ENCODE results near the gene DNAH14.

Gene DNAH14

GRCh38 chr1:225409051-225409450 lies 479.6 kb downstream of the DNAH14 start:
- no peak for DNase-seq (ENCODE audit: low read depth)

GRCh38 chr1:225410036-225410435 lies 480.6 kb downstream of the DNAH14 start:
- DNase-seq (ENCODE audit: low read depth) = no peak

- DNase-seq (ENCODE audit: low read depth) = no peak
Measured at GRCh38 chr1:225412321-225412720, 482.8 kb downstream of the DNAH14 start.

GRCh38 chr1:225412803-225413351 lies 483.4 kb downstream of the DNAH14 start:
- no peak for DNase-seq (ENCODE audit: low read depth)

- DNase-seq (ENCODE audit: low read depth) = no peak
Measured at GRCh38 chr1:225413708-225414375, 484.4 kb downstream of the DNAH14 start.

- DNase-seq (ENCODE audit: low read depth) = no peak
Measured at GRCh38 chr1:225415307-225415706, 485.8 kb downstream of the DNAH14 start.

- DNase-seq (ENCODE audit: low read depth) = no peak
Measured at GRCh38 chr1:225415967-225416745, 486.7 kb downstream of the DNAH14 start.

- no peak for DNase-seq (ENCODE audit: low read depth)
Measured at GRCh38 chr1:225418059-225418458, 488.6 kb downstream of the DNAH14 start.

GRCh38 chr1:225418598-225418997 lies 489.1 kb downstream of the DNAH14 start:
- DNase-seq (ENCODE audit: low read depth) = no peak

DNA sequence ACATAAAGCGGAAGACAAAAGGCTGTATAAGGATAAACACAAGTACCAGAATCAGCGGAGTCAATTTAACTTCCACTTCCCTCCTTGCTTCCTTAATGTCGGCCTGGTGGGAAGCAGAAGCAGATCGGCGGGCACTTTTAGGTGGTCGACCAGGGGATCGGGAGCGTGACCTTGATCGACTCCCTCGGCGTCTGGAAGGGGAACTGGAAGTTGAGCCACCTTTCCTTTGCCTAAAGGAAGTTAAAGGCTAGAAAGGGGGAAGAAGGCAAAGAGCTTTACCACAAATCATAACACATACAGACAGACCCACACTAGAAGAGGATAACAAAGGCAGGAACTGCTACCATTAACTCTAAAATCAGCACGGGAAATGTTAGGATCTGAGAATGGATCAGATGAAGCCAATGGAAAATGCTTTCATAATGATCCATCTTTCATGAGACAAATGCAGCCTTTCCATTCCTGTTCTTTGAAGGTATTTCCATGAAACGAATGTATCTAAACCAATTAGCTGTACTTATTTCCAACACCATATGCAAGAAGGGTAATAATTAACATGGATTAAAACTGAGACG lies 492.6 kb downstream of the DNAH14 start:
- no peak for DNase-seq (ENCODE audit: low read depth)

DNA sequence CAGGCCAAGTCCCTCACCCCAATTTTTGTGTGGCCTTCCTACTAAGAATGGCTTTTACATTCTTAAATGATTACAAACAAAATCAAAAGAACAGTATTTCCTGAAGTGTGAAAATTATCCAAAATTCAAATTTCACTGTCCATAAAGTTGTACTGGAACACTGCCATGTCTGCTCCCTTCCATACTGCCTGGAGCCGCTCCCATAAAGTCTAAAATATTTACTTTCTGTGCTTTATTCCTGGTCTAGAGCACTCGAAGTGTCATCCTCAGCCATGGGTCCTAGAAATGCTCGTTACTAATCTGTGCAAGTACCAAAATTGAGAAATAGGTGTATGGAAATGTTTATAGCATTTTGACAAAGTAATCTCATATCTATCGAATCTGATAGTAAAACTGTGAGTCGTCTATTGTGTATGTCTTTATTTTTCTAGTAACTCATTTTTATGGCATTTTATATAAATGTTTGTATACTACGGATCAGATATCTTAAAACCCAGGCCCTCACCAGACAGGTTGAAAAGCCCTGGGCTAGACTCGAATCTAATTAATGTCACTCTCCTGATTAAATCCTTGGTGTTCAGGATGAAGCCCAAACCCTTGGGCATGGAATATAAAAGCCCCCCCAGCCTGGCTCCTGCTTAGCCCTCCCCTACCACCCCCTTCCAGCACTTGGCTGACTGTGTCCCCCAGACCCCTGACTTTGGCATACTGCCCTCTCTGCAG lies 493.5 kb downstream of the DNAH14 start:
- no peak for DNase-seq (ENCODE audit: low read depth)

GRCh38 chr1:225423518-225423855 lies 494.0 kb downstream of the DNAH14 start:
- no peak for DNase-seq (ENCODE audit: low read depth)

DNA sequence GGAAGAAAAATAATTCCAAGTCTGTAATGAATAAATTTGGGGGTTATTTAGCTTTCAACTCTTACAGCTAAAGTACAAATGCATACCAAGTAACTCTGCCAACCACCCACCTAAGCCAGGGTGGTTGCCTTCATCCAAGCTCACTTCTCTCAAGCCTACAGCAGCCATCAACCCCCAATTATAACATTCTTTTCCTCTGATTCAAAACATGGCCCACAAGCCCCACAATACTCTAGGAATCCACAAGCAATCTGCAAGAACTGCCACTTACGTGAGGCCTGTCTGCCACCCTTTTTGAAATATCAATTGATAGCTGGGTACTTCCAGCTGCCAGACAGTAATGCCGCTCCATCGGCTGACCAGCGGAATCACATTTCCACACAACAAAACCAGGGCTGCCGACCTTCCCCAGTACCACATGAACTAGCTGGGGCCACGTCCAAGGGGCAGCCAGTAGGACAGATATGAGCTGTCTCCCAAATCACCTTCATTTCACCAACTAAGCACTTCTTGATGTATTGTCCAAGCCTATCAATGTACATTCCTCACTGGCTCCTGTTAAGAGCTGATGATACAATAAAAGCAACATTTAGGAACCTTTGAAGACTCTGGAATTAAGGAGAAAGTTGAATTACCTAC lies 495.2 kb downstream of the DNAH14 start:
- DNase-seq (ENCODE audit: low read depth) = no peak

DNA sequence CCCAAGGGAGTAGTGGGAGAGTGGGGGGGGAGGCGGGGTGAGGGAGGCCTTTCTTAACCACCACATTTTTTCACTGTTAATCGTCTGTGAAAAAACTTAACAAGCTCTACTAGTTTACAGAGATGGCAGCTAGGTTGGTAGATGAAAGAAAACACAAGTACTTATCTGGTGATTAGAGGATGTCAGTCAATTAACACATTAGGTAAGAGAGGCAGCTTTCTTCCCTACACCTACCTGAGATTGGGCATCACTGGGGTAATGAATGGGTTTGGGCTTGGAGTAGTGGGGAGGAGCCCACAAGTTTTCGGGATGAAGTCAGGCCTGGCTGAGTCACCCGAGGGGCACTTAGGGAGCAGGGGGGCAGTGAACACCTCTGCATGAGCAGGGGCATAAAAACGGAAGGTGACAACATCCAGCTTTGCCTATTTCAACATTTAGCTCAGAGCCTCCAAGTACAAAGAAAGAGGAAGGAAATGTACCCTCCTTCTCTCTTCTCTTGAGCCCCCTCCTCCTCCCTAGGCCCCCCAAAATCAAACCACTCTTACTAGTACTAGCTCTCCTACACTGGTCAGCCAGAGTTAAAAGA lies 495.8 kb downstream of the DNAH14 start:
- DNase-seq (ENCODE audit: low read depth) = no peak

- DNase-seq (ENCODE audit: low read depth) = peak; percentile 7
Measured at GRCh38 chr1:225426395-225427234, 497.1 kb downstream of the DNAH14 start.

DNA sequence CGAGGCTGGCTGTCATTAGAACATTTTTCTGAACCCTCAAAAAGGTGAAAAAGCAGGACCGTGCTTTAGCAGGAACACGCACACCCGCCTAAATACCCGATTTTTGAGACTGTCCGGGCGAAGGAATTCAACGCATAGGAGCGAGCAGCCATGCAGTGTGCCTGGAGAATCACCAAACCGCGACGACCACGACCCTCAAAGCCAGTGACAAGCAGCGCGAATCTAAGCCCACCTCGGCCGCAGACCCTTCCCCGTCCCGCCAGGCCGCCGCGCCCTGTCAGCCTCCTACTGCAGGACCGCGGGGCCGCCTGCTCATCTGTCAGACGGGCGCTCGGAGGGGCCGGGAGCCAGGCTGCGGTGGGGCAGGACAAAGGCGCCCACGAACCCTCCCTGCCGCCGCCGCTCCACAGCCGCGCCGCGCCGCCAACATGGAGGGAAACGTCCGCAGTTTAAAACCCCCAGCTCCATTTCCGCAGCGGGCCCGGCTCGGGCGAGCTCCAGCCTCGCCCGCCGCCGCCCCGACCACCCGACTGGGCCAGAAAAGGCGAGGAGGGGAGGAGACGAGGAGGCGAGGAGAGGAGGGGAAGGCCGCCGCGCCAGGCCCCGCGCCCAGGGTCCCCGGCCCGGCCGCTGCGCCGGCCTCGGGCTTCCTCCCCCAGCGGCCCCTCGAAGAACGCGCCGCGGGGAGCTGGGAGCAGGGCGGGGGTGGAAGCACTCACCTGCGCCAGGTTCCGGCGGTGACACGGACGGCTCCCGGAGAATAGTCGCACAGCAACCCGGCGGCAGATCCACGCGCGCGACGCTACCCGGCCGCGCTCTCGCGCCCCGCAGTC lies 498.0 kb downstream of the DNAH14 start, which contains the start of gene LBR:
LBR (minus strand) TSS at position 804 of the 833 bp plus-strand sequence. CDS start 3,963 bp downstream, outside the sequence.
- peak; percentile 17 for DNase-seq (ENCODE audit: low read depth)

GRCh38 chr1:225428068-225428880 lies 498.8 kb downstream of the DNAH14 start:
- peak; percentile 86 for DNase-seq (ENCODE audit: low read depth)

DNA sequence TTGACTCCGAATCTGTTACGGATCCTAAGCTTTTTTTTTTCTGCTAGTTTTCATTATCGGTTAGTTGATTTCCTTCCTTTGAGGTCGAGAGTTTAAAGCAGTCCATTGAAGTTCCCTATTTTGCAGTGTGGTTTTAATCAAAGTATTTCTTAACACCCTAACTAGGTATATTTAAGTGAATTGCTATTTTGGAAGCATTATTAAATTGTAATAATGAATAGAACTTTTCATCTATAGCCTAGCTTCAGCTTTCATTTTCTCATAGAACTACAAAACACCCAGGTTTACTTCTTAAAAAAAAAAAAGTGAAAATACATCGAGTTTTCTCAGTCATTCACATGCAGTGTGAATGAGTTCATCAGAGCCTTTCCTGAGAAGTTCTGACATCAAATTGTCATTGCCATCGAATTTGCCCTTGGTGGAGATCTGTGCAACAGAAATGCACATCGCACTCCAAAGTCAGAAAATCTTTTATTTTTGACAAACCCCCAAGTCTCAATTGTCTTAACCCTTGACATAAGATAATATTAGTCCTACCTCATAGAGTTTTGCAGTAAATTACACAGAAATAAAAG lies 499.5 kb downstream of the DNAH14 start:
- no peak for DNase-seq (ENCODE audit: low read depth)

Data from stimulated activated CD8-positive, alpha-beta memory T cell treated with anti-CD3 and anti-CD28 coated beads, Interleukin-4, amount 100 ng/mL, for 24 hours (primary cell).